Stomach (tissue), 9 donors: ENCODE measurements around the gene ERG28. TPM values are rescaled to one million over a fixed set of nuclear protein-coding genes. Genes with fewer than 3 reads are reported as not detected.

Experiments
- DNase-seq, 2 donors: peaks; one replicate each; pipeline versions ENCODE4 v3.0.0 to v3.0.0-alpha.2; 2013 to 2019
- H3K27ac ChIP-seq, 5 donors: fragments of 200-600 bp in 4 of 5; sonication (generic) in 4 of 5; one replicate each; pipeline ENCODE4 v1.5.1; 2013 to 2019; ENCODE audit warnings: mild to moderate bottlenecking in 1 of 5, moderate library complexity in 1 of 5
- H3K27me3 ChIP-seq, 3 donors: fragments of 200-600 bp; sonication (generic); one replicate each; pipeline ENCODE4 v1.5.1; 2017 to 2019; ENCODE audit warnings: mixed run types in 1 of 3
- H3K36me3 ChIP-seq, 4 donors: fragments of 200-600 bp; sonication (generic); 1 replicate in 3 of 4; 2 replicates in 1 of 4; pipeline ENCODE4 v1.5.1; 2016 to 2019
- H3K4me1 ChIP-seq, 4 donors: fragments of 200-600 bp; sonication (generic); one replicate each; pipeline ENCODE4 v1.5.1; 2016 to 2019
- H3K4me3 ChIP-seq, 4 donors: fragments of 200-600 bp; sonication (generic) in 3 of 4; one replicate each; pipeline ENCODE4 v1.5.1; 2016 to 2019; ENCODE audit warnings: mild to moderate bottlenecking in 1 of 4
- H3K9me3 ChIP-seq, 4 donors: fragments of 200-600 bp; sonication (generic); one replicate each; pipeline ENCODE4 v1.5.1; 2016 to 2019
- CTCF ChIP-seq, 7 experiments: fragments of 450-650 bp in 4 of 7; fragments of 200-600 bp in 3 of 7; sonication (generic) in 3 of 7; IDR thresholded peaks; one replicate each; pipeline ENCODE4 v1.5.1; 2016 to 2019; ENCODE audit warnings: antibody characterized with exemption in 7 of 7, control low read depth in 2 of 7, mild to moderate bottlenecking in 1 of 7
- EP300 ChIP-seq: sonication (generic); formaldehyde crosslinking; IDR thresholded peaks from one replicate; pipeline ENCODE4 v1.6.1; 2017; ENCODE audit warnings: antibody characterized with exemption
- POLR2A ChIP-seq, 4 donors: fragments of 450-650 bp; IDR thresholded peaks; one replicate each; pipeline ENCODE4 v1.6.1; 2016; ENCODE audit warnings: antibody characterized with exemption in 4 of 4, control low read depth in 2 of 4, mild to moderate bottlenecking in 1 of 4, moderate library complexity in 1 of 4
- POLR2AphosphoS5 ChIP-seq, 3 donors: sonication (generic); formaldehyde crosslinking; IDR thresholded peaks; one replicate each; pipeline ENCODE4 v1.6.1; 2016; ENCODE audit warnings: antibody characterized with exemption in 3 of 3
- WGBS, 5 donors: extraction: QIAGEN DNeasy Blood & Tissue Kit in 3 of 5; methylation state at CpG; one replicate each; pipeline versions ENCODE4 v1.1.5 to v1.1.7; 2013 to 2018; 5-methylcytosine and 5-hydroxymethylcytosine counted together
- intact Hi-C: fragments of 100-400 bp; cut with DNase I; formaldehyde crosslinking; loops from one replicate; pipeline ENCODE4 v1.15.1; 2023; ENCODE audit warnings: low total_unique reads
- polyA plus RNA-seq, 3 donors: library from polyadenylated mRNA; stranded (reverse); fragments of 200-250 nt; gene quantifications; one replicate each; pipeline ENCODE4 v1.2.3, GENCODE V29; 2013
- total RNA-seq, 5 donors: library from RNA; depleted of rRNA; stranded (reverse); fragments of >200 nt; gene quantifications; one replicate each; pipeline versions ENCODE4 v1.1.0 to v1.2.3, GENCODE V29; 2014 to 2016
- donor health status: healthy with polysubstance abuse.
- donor health status: Bipolar disorder and iron deficiency.
- donor health status: healthy.

Gene ERG28
- total and polyA plus RNA-seq, 8 donors = 3.3 to 24.3 (median 10.3) TPM; not detected in 2

DNA sequence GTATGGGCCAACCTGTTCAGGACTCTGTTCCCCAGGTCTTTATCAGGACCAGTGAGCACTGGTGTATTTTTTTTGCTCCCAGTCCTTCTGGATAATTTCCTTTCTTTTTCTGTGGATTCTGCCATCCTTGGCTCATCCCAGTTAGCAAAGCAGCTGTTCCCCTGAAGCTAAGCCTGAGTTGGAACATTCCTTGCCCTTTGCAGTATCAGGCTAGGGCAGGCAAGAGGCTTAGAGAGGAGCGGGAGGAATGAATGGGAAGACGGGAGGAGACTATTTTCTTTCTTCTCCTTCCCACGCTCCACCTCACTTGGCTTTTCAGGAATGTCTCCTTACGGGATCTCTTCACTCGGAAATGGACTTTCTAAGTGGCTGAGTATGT, 29.2 kb downstream of the ERG28 start:
- H3K4me1 ChIP-seq = no peaks in the 10 kb centered on the region
- 60 to 80% (median 71%) methylated on average over 5 of the region's 5 CpGs for WGBS, 5 donors

DNA sequence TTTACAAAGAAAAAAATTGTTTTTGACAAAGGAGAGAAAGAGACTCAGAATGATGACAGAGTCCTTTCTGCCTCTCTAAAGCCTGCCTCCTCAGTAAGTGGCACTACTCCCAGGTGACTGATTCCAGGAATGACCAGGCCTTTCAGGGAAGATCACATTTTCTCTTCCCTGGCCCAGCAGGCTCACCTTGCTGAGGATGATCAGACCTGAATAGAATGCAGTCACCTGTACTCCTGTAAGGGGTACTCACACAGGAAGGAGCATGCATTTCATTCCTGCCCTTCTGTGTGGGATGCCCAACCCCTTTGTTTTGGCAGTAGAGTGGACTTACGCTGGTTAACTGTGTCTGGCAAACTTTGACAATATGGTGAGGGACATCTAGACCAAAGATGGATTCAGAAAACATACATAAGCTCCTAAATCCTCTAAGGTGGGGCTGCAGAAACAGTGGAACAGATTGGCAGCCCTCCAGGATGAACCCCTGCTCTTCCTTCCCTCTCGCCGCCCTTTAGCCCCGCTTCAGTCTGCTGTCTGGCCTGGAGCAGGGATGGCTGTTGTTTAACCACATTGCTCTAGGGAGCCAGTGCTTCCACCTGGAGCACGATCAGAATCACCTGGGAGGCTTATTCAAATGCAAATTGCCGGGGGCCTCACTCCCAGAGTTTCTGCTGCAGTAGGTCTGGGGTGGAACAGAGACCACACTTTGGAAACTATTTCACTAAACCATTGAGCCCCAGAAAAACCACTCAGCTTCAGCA, 29.8 kb downstream of the ERG28 start:
- Histone ChIP-seq H3K4me1 (no peaks in the 10 kb centered on the region), H3K9me3 (no peaks in the 10 kb centered on the region), H3K4me3 (no peak overlapping the region), H3K27ac (no peak overlapping the region), H3K27me3 (peaks cover 0 to 4% (median 1%) of the 10 kb centered on the region in 3 donors), H3K36me3 (no peaks in the 10 kb centered on the region)
- no peak for DNase-seq
- WGBS, 5 donors = 65 to 86% (median 76%) methylated on average over 6 of the region's 6 CpGs
- intact Hi-C loops = no loop called here
- no peak for TF ChIP-seq CTCF (IDR thresholded peaks at IDR 0.05)
- TF ChIP-seq POLR2AphosphoS5 (IDR thresholded peaks at IDR 0.05) = no peak
- TF ChIP-seq POLR2A (IDR thresholded peaks at IDR 0.05) = no peak
- no peak for TF ChIP-seq EP300

More for the DNA sequence above, 29.2 kb downstream of the ERG28 start:
- no peak overlapping the region for H3K4me3 ChIP-seq
- H3K9me3 ChIP-seq = no peaks in the 10 kb centered on the region
- H3K36me3 ChIP-seq = no peaks in the 10 kb centered on the region
- intact Hi-C loops = no loop called here
- no peak overlapping the region for H3K27ac ChIP-seq
- no peak for TF ChIP-seq CTCF (IDR thresholded peaks at IDR 0.05)
- no peak for TF ChIP-seq POLR2A (IDR thresholded peaks at IDR 0.05)
- TF ChIP-seq POLR2AphosphoS5 (IDR thresholded peaks at IDR 0.05) = no peak
- TF ChIP-seq EP300 = no peak
- peaks cover 0 to 5% (median 4%) of the 10 kb centered on the region in 3 donors for H3K27me3 ChIP-seq
- no peak for DNase-seq

DNA sequence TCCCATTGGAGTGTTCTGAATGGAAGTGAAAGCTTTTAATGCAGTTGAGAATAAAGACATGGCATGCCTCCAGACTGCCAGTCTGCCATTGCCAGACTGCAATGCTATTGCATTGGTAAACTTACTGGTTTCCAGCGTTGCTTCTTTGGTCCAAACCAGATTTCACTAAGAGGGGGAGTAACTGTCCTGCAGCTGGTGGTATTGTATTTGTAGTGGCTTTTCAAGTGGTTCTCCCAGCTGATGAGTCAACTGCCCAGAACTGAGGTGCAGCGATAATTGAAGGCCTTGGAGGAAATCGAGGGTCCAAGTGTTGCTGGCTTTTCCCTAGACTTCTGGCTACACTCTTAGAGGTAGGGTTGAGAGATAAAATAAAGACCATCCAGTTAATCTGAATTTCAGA, 31.9 kb downstream of the ERG28 start:
- Histone ChIP-seq H3K4me1 (no peaks in the 10 kb centered on the region), H3K36me3 (no peaks in the 10 kb centered on the region), H3K27me3 (peaks cover 0 to 4% (median 0%) of the 10 kb centered on the region in 3 donors), H3K4me3 (no peak overlapping the region), H3K9me3 (no peaks in the 10 kb centered on the region), H3K27ac (no peak overlapping the region)
- intact Hi-C loops = no loop called here
- no peak for DNase-seq
- WGBS, 5 donors = 87 to 97% (median 92%) methylated on average over 3 of the region's 3 CpGs
- no peak for TF ChIP-seq EP300
- TF ChIP-seq POLR2A (IDR thresholded peaks at IDR 0.05) = no peak
- TF ChIP-seq CTCF (IDR thresholded peaks at IDR 0.05) = no peak
- TF ChIP-seq POLR2AphosphoS5 (IDR thresholded peaks at IDR 0.05) = no peak

- no peak for DNase-seq
- intact Hi-C loops = no loop called here
- Histone ChIP-seq H3K27me3 (peaks cover 0 to 4% (median 0%) of the 10 kb centered on the region in 3 donors), H3K9me3 (no peaks in the 10 kb centered on the region), H3K27ac (no peak overlapping the region), H3K4me3 (no peak overlapping the region), H3K4me1 (no peaks in the 10 kb centered on the region), H3K36me3 (no peaks in the 10 kb centered on the region)
- no peak for TF ChIP-seq POLR2A (IDR thresholded peaks at IDR 0.05)
- no peak for TF ChIP-seq EP300
- no peak for TF ChIP-seq POLR2AphosphoS5 (IDR thresholded peaks at IDR 0.05)
- no peak for TF ChIP-seq CTCF (IDR thresholded peaks at IDR 0.05)
- WGBS, 5 donors = 56 to 72% (median 64%) methylated on average over 4 of the region's 4 CpGs
These were observed 33.3 kb downstream of the ERG28 start for GRCh38 chr14:75627406-75627805.
